T-helper 17 cell (primary cell): ENCODE data around the gene PRDM7. TPM values are rescaled to one million over a fixed set of nuclear protein-coding genes. Genes with fewer than 3 reads are reported as not detected.

Experiments
- ATAC-seq: fragments of 150-1000 bp; cut with Tn5 transposase; 2 replicates; pipeline ENCODE4 v1.10.0; 2021; ENCODE audit warnings: mild to moderate bottlenecking, moderate library complexity
- DNase-seq, 3 donors: peaks; one replicate each; pipeline versions ENCODE4 v3.0.0 to v3.0.0-alpha.2; 2020 to 2021
- H3K9me3 ChIP-seq: one replicate; pipeline ENCODE4 v1.7.0; 2013; ENCODE audit warnings: low read length, mild to moderate bottlenecking; ENCODE audit not compliant: control insufficient read depth, poor library complexity, severe bottlenecking
- H3K27ac Mint-ChIP-seq: one replicate; pipeline ENCODE4 v1.8.0; 2022; ENCODE audit warnings: mild to moderate bottlenecking, moderate library complexity, mixed read lengths
- H3K27me3 Mint-ChIP-seq: one replicate; pipeline ENCODE4 v1.8.0; 2022; ENCODE audit warnings: mixed read lengths
- H3K36me3 Mint-ChIP-seq: one replicate; pipeline ENCODE4 v1.8.0; 2022; ENCODE audit warnings: low read depth, mixed read lengths
- H3K4me1 Mint-ChIP-seq: one replicate; pipeline ENCODE4 v1.8.0; 2022; ENCODE audit warnings: mild to moderate bottlenecking, mixed read lengths
- H3K4me3 Mint-ChIP-seq: one replicate; pipeline ENCODE4 v1.8.0; 2022; ENCODE audit warnings: mild to moderate bottlenecking, moderate library complexity, mixed read lengths
- total RNA-seq, 4 donors: library from RNA in 2 of 4; stranded (reverse) in 2 of 4; gene quantifications; one replicate each; pipeline ENCODE4 v1.2.3 and lab custom pipeline; 2022 to 2026

PRDM7 gene
- total RNA-seq, 2 donors from 2014 or later, result not detected

DNA sequence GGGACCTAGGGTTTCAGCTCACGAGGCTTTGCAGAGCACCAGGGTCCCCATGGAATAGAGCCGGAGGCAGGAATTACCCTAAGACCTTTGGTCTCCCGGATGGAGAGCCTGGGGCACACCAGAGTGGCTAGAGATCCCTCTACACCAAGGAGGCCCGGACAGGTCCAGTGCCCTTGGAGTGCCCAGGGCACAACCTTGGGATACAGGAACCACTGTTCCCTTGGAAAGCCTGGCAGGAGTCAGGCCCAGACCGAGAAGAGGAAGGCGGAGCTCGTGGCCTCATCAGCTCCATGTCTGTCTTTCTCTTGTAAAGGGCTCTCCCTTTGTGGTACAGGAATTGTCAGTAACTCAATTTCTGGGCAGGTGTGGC, 54.1 kb downstream of the PRDM7 start:
- Mint-ChIP-seq H3K4me3 (no peak overlapping the region), H3K36me3 (no peaks in the 10 kb centered on the region), H3K27me3 (no peaks in the 10 kb centered on the region), H3K27ac (peak overlapping the region; percentile 54), H3K4me1 (peaks cover 19% of the 10 kb centered on the region)
- no peak for DNase-seq
- no peaks in the 10 kb centered on the region for H3K9me3 ChIP-seq
- no peak for ATAC-seq

- ATAC-seq, result peak; percentile 84
- Mint-ChIP-seq H3K4me3 (peak overlapping the region; percentile 80), H3K36me3 (no peaks in the 10 kb centered on the region), H3K27ac (peak overlapping the region; percentile 70), H3K27me3 (no peaks in the 10 kb centered on the region), H3K4me1 (peaks cover 19% of the 10 kb centered on the region)
- H3K9me3 ChIP-seq, result no peaks in the 10 kb centered on the region
- DNase-seq, result peak; percentile 57 to 67 (median 59)
Observed at GRCh38 chr16:90022209-90023077, 54.7 kb downstream of the PRDM7 start.

DNA sequence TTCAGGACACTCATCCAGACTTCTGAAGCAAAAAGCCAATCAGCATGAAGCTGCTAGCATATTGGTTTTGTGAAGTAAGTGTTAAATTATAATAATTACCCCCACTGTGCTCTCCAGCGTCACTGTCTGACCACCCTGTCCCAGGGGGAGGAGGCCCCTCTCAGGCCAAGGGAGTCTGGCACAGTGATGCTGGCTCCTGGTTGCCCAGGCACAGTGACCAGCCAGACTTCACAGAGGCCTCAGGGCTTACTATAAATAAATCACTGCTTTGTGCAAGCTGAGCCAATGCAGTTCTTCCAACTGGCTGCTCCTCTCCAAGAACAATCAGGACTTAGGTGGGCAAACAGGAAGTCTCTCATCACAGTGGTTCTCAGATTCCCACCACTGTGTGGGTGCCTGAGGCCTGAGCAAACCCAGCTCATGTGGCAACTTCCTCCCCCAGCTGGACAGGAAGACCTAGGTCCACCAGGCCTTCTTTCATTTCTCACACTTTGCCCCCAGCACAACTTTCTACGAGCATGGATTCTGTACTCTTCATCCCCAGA, 56.2 kb downstream of the PRDM7 start:
- H3K4me3 Mint-ChIP-seq, result no peak overlapping the region
- H3K27ac Mint-ChIP-seq, result no peak overlapping the region
- ATAC-seq, result no peak
- no peak for DNase-seq
- no peaks in the 10 kb centered on the region for H3K9me3 ChIP-seq
- peaks cover 17% of the 10 kb centered on the region for H3K4me1 Mint-ChIP-seq
- H3K27me3 Mint-ChIP-seq, result no peaks in the 10 kb centered on the region
- no peaks in the 10 kb centered on the region for H3K36me3 Mint-ChIP-seq

DNA sequence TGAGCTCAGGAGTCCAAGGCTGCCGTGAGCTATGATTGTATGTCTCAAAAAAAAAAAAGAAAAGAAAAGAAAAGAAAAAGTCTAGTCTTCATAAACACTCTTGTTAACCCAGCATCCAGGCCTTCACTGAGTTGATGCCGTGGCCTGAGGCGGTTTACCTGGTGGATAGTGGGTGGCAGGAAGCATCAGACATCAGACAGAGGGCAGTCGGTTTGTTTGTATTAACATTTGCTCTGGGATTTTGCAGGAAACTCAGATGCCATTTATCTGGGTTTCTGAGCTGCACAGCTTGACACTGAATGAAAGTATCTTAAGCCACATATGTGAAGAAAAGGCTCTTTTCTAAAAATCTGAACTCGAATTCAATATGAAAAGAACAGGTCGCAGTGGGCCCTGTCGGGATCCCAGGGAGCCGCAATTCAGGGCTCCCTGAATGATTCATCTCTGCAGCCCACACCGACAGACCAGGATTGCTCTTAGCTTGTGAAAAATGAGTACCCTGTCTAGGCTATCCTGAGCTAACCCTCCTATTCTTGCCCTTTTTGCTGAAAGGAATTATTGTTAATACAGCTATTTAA, 56.8 kb downstream of the PRDM7 start:
- peak overlapping the region; percentile 85 for H3K4me3 Mint-ChIP-seq
- DNase-seq (no peak), ATAC-seq (no peak)
- H3K4me1 Mint-ChIP-seq, result peaks cover 17% of the 10 kb centered on the region
- no peaks in the 10 kb centered on the region for H3K36me3 Mint-ChIP-seq
- H3K9me3 ChIP-seq, result no peaks in the 10 kb centered on the region
- H3K27ac Mint-ChIP-seq, result peak overlapping the region; percentile 51
- no peaks in the 10 kb centered on the region for H3K27me3 Mint-ChIP-seq

GRCh38 chr16:90019543-90020259, 57.4 kb downstream of the PRDM7 start:
- no peaks in the 10 kb centered on the region for H3K27me3 Mint-ChIP-seq
- peaks cover 17% of the 10 kb centered on the region for H3K4me1 Mint-ChIP-seq
- H3K27ac Mint-ChIP-seq, result peak overlapping the region; percentile 51
- no peaks in the 10 kb centered on the region for H3K36me3 Mint-ChIP-seq
- no peaks in the 10 kb centered on the region for H3K9me3 ChIP-seq
- peak overlapping the region; percentile 85 for H3K4me3 Mint-ChIP-seq
- DNase-seq, result peak; percentile 40 to 64 (median 42)
- ATAC-seq, result peak; percentile 66

GRCh38 chr16:90018652-90019542, 58.2 kb downstream of the PRDM7 start, which contains the start of gene DBNDD1:
Gene DBNDD1 (minus strand): TSS chr16:90019456. CDS start chr16:90019341, 115 bp downstream.
- Mint-ChIP-seq H3K4me1 (peaks cover 14% of the 10 kb centered on the region), H3K4me3 (peak within 1 kb of the TSS; percentile 85), H3K27ac (peak within 1 kb of the TSS; percentile 51), H3K36me3 (no peaks in the 10 kb centered on the region), H3K27me3 (no peaks in the 10 kb centered on the region)
- DNase-seq (no peak), ATAC-seq (no peak)
- no peaks in the 10 kb centered on the region for H3K9me3 ChIP-seq

GRCh38 chr16:90018297-90018651, 58.9 kb downstream of the PRDM7 start:
- ATAC-seq, result no peak
- peaks cover 16% of the 10 kb centered on the region for H3K4me1 Mint-ChIP-seq
- DNase-seq, result no peak
- no peaks in the 10 kb centered on the region for H3K36me3 Mint-ChIP-seq
- no peaks in the 10 kb centered on the region for H3K27me3 Mint-ChIP-seq
- H3K4me3 Mint-ChIP-seq, result peak overlapping the region; percentile 84
- H3K9me3 ChIP-seq, result no peaks in the 10 kb centered on the region
- no peak overlapping the region for H3K27ac Mint-ChIP-seq

DNA sequence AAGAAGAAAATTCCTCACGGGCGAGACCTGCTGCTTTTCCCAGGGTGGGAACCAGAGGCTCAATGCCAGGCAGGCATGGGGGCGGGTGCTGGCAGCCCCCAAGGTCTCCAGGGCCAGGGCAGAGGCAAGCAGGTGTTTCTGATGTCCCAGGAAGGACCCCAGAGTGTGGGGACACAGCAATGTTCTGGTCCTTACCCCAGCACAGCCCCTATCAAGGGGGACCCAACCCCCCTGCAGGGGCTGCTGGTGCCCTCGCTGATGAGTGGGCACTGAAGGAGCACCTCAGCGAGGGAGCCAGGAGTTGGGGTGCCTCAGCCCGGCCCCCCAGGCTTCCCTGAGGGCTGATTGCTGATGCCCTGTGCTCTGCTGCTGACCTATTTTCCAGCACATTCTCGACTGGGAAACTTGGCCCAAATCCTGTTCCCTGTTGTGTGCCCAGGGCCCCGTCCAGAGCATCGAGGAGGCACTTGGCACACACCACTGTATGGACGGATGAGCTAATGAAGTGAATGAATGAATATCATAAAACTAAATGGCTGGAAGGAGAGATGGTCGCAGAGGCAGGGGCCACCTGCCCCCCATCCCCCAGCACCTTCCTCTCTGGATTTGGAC, 60.7 kb downstream of the PRDM7 start:
- peak overlapping the region; percentile 19 for H3K4me3 Mint-ChIP-seq
- H3K36me3 Mint-ChIP-seq, result no peaks in the 10 kb centered on the region
- peaks cover 9% of the 10 kb centered on the region for H3K4me1 Mint-ChIP-seq
- no peak for DNase-seq
- H3K27me3 Mint-ChIP-seq, result no peaks in the 10 kb centered on the region
- ATAC-seq, result no peak
- H3K9me3 ChIP-seq, result no peaks in the 10 kb centered on the region
- H3K27ac Mint-ChIP-seq, result no peak overlapping the region

GRCh38 chr16:90015586-90016338, 61.4 kb downstream of the PRDM7 start:
- H3K9me3 ChIP-seq, result no peaks in the 10 kb centered on the region
- H3K36me3 Mint-ChIP-seq, result no peaks in the 10 kb centered on the region
- H3K4me1 Mint-ChIP-seq, result peaks cover 9% of the 10 kb centered on the region
- no peak overlapping the region for H3K27ac Mint-ChIP-seq
- no peak overlapping the region for H3K4me3 Mint-ChIP-seq
- H3K27me3 Mint-ChIP-seq, result no peaks in the 10 kb centered on the region
- DNase-seq, result no peak
- ATAC-seq, result no peak

- H3K36me3 Mint-ChIP-seq, result no peaks in the 10 kb centered on the region
- H3K4me1 Mint-ChIP-seq, result peaks cover 13% of the 10 kb centered on the region
- no peak for ATAC-seq
- no peak overlapping the region for H3K4me3 Mint-ChIP-seq
- no peaks in the 10 kb centered on the region for H3K9me3 ChIP-seq
- H3K27ac Mint-ChIP-seq, result no peak overlapping the region
- DNase-seq, result no peak
- no peaks in the 10 kb centered on the region for H3K27me3 Mint-ChIP-seq
Observed at GRCh38 chr16:90012991-90013745, 64.0 kb downstream of the PRDM7 start.

DNA sequence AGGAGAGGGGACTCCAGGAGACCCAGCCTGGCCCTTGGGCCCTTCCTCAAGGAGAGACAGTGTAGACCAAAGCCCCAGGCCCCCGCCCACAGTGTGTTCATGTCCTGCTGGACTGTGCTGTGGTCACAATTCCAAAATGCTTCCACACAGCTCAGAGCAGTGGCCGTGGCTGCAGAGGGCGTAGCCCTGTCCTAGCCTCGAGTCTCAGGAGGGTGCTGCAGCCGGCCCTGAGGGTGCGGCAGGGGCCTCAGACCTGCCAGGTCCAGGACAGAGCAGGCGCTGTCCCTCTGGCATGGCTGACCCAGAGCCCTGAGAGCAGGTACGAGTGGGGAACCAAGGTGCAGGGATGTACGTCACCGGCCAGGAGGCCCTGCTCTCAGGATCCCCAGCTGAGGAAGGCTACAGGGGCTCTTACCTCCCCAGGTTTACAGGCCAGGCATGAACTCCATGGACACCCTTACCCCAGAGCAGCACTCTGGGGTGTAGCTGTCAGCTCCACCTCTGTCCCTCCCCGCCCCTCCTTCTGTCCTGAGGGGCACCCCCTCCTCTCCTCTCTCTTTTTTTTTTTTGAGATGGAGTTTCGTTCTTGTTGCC, 65.1 kb downstream of the PRDM7 start:
- no peaks in the 10 kb centered on the region for H3K9me3 ChIP-seq
- H3K36me3 Mint-ChIP-seq, result no peaks in the 10 kb centered on the region
- no peak overlapping the region for H3K27ac Mint-ChIP-seq
- DNase-seq (no peak), ATAC-seq (no peak)
- no peaks in the 10 kb centered on the region for H3K27me3 Mint-ChIP-seq
- no peak overlapping the region for H3K4me3 Mint-ChIP-seq
- H3K4me1 Mint-ChIP-seq, result peaks cover 13% of the 10 kb centered on the region
